SU-DHL-6 (cell line): Measurements from ENCODE around the gene TIMM8B.

Experiments used
- EZH2phosphoT487 ChIP-seq: fragments of 200-600 bp; sonication (generic), shearing (Covaris generic); conservative IDR thresholded peaks from 2 replicates; pipeline ENCODE4 v1.6.1; 2018; ENCODE audit warnings: mild to moderate bottlenecking, antibody characterized with exemption, low read length, moderate library complexity, mixed read lengths
- TF ChIP-seq, protein P1 (sequence below): fragments of 200-600 bp; sonication (generic); IDR thresholded peaks from one replicate; pipeline ENCODE4 v1.5.1; 2017; ENCODE audit warnings: antibody characterized with exemption, mild to moderate bottlenecking, low read length, moderate library complexity; ENCODE audit not compliant: insufficient read depth, poor library complexity, severe bottlenecking

- TF ChIP-seq, protein P1, sequence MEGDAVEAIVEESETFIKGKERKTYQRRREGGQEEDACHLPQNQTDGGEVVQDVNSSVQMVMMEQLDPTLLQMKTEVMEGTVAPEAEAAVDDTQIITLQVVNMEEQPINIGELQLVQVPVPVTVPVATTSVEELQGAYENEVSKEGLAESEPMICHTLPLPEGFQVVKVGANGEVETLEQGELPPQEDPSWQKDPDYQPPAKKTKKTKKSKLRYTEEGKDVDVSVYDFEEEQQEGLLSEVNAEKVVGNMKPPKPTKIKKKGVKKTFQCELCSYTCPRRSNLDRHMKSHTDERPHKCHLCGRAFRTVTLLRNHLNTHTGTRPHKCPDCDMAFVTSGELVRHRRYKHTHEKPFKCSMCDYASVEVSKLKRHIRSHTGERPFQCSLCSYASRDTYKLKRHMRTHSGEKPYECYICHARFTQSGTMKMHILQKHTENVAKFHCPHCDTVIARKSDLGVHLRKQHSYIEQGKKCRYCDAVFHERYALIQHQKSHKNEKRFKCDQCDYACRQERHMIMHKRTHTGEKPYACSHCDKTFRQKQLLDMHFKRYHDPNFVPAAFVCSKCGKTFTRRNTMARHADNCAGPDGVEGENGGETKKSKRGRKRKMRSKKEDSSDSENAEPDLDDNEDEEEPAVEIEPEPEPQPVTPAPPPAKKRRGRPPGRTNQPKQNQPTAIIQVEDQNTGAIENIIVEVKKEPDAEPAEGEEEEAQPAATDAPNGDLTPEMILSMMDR: no peak
- no peak for TF ChIP-seq EZH2phosphoT487
Measured at GRCh38 chr11:112042961-112043304, 43.6 kb downstream of the TIMM8B start.
